Mesendoderm (in vitro differentiated cells): Measurements from ENCODE around the gene SRSF3.

Experiments
- DNase-seq: peaks from one replicate; pipeline ENCODE4 v3.0.0; 2013
- H2AK5ac ChIP-seq: 2 replicates; pipeline ENCODE4 v1.6.1; 2013; ENCODE audit warnings: low read length, inconsistent platforms
- H2BK120ac ChIP-seq: 2 replicates; pipeline ENCODE4 v1.6.1; 2013; ENCODE audit warnings: low read depth, mild to moderate bottlenecking, low read length, moderate library complexity, mixed read lengths
- H2BK15ac ChIP-seq: replicated peaks from 2 replicates; pipeline ENCODE4 v1.6.1; 2013; ENCODE audit warnings: low read depth, mild to moderate bottlenecking, moderate library complexity
- H2BK5ac ChIP-seq: 2 replicates; pipeline ENCODE4 v1.6.1; 2013; ENCODE audit warnings: low read length, inconsistent platforms
- H3K18ac ChIP-seq: 2 replicates; pipeline ENCODE4 v1.6.1; 2013; ENCODE audit warnings: mild to moderate bottlenecking, low read length, mixed read lengths
- H3K23ac ChIP-seq: one replicate; pipeline ENCODE4 v1.6.1; 2013; ENCODE audit warnings: low read length
- H3K27ac ChIP-seq: 2 replicates; pipeline ENCODE4 v1.5.1; 2013; ENCODE audit warnings: low read depth, mild to moderate bottlenecking, inconsistent platforms, low read length, moderate library complexity
- H3K27me3 ChIP-seq: 2 replicates; pipeline ENCODE4 v1.6.1; 2013; ENCODE audit warnings: low read length, control low read depth, mild to moderate bottlenecking, inconsistent platforms; ENCODE audit not compliant: insufficient read depth, poor library complexity
- H3K36me3 ChIP-seq: 2 replicates; pipeline ENCODE4 v1.6.1; 2013; ENCODE audit warnings: low read length, inconsistent platforms; ENCODE audit not compliant: control insufficient read depth, insufficient read depth
- H3K4ac ChIP-seq: one replicate; pipeline ENCODE4 v1.6.1; 2013; ENCODE audit warnings: low read depth, mild to moderate bottlenecking, low read length, moderate library complexity
- H3K4me1 ChIP-seq: 2 replicates; pipeline ENCODE4 v1.6.1; 2013; ENCODE audit warnings: low read depth, low read length, inconsistent platforms; ENCODE audit not compliant: control insufficient read depth
- H3K4me2 ChIP-seq: 2 replicates; pipeline ENCODE4 v1.6.1; 2013; ENCODE audit warnings: low read length
- H3K4me3 ChIP-seq: 2 replicates; pipeline ENCODE4 v1.5.1; 2013; ENCODE audit warnings: mild to moderate bottlenecking, low read length
- H3K56ac ChIP-seq: one replicate; pipeline ENCODE4 v1.6.1; 2013; ENCODE audit warnings: low read length
- H3K79me1 ChIP-seq: 2 replicates; pipeline ENCODE4 v1.6.1; 2013; ENCODE audit warnings: low read length, inconsistent platforms
- H3K79me2 ChIP-seq: 2 replicates; pipeline ENCODE4 v1.6.1; 2013; ENCODE audit warnings: mild to moderate bottlenecking, low read length; ENCODE audit not compliant: control insufficient read depth, insufficient read depth
- H3K9ac ChIP-seq: 2 replicates; pipeline ENCODE4 v1.6.1; 2013; ENCODE audit warnings: low read length, inconsistent platforms
- H4K5ac ChIP-seq: one replicate; pipeline ENCODE4 v1.6.1; 2013; ENCODE audit warnings: low read length
- H4K8ac ChIP-seq: one replicate; pipeline ENCODE4 v1.6.1; 2013; ENCODE audit warnings: low read depth, mild to moderate bottlenecking, control low read depth, low read length, moderate library complexity
- WGBS: extraction: QIAGEN DNeasy Blood & Tissue Kit; methylation state at CpG from one replicate; pipeline ENCODE4 v1.1.7; 2013; ENCODE audit warnings: low lambda C conversion rate, missing lambda C conversion rate; ENCODE audit not compliant: insufficient coverage; ENCODE audit errors: extremely low coverage; 5-methylcytosine and 5-hydroxymethylcytosine counted together

The SRSF3 gene

DNA sequence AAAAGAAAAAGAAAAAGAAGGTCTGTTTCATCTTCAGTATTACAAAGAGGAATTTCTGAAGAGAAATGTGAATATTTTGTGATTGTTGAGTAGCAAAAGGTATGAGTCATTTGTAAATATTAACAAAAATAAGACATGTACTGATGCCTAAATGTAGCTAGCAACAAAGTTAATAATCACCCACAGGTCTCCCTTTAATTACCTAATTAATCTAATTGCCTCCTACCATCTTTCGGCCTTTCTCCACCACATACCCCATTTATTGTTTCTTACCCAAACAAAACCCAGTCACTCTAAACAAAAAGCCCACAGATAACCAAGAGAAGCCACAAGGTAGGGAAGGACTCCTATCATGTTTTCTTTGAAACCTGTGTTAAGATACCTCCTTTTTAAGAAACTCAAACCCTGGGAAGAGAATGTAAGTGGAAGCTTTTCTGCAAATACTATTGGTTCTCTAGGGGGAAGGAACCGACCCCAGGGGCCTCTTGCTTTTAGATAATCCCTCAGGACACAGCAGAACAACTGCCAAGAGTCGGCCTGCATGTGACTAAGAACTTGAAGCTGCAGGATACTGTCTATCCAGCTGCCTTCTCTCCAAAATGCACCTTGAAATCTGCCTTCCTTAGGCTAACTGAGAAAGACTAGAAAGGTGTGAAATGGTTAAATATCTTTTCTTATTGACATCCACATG lies 30.8 kb upstream of the SRSF3 start:
- Histone ChIP-seq H3K27ac (no peak overlapping the region), H3K23ac (no peak overlapping the region), H3K4me2 (no peak overlapping the region), H3K4ac (no peak overlapping the region), H2BK5ac (no peak overlapping the region), H3K79me2 (no peaks in the 10 kb centered on the region), H4K5ac (no peak overlapping the region), H3K4me1 (no peaks in the 10 kb centered on the region), H3K4me3 (no peak overlapping the region), H2BK120ac (no peak overlapping the region), H3K9ac (no peak overlapping the region), H3K56ac (no peak overlapping the region), H2AK5ac (no peak overlapping the region), H3K27me3 (no peaks in the 10 kb centered on the region), H3K18ac (no peak overlapping the region), H4K8ac (no peak overlapping the region), H3K79me1 (no peaks in the 10 kb centered on the region), H3K36me3 (no peaks in the 10 kb centered on the region), H2BK15ac (no peak overlapping the region)
- DNase-seq, result peak; percentile 18
- WGBS, result 100% methylated on average over 1 of the region's 3 CpGs

DNA sequence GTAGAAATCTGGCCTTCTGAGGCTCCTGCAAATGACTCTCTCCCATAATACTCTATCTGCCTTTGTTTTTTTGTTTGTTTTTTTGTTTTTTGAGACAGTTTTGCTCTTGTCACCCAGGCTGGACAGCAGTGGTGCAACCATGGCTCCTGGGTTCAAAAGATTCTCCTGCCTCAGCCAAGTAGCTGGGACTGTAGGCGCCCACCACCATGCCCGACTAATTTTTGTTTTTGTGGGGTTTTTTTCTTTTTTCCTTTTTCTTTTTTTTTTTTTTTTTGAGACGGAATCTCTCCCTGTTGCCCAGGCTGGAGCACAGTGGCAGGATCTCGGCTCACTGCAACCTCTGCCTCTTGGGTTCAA lies 30.3 kb upstream of the SRSF3 start:
- H3K79me1 ChIP-seq, result no peaks in the 10 kb centered on the region

DNA sequence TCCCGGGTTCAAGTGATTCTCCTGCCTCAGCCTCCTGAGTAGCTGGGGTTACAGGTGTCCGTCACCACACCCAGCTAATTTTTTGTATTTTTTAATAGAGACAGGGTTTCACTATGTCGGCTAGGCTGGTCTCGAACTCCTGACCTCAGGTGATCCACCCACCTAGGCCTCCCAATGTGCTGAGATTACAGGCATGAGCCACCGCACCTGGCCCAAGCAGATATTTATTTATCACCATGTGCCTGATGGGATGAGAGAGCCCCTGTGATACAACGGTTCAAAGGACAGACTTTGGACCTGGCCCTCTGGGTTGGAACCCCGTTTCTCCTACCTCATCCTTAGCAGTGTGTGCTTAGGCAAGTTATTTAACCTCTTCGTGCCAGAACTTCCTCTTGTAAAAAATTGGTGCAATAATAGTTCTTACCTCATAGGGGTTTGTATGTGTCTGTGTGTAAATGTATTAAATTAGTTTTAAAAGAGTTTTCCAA lies 27.7 kb upstream of the SRSF3 start:
- no peak for DNase-seq
- no CpG with 5 or more reads among the region's 8 CpGs for WGBS
- H3K27ac ChIP-seq, result no peak overlapping the region

More for the DNA sequence above, 30.3 kb upstream of the SRSF3 start:
- no peak for DNase-seq
- no peaks in the 10 kb centered on the region for H3K27me3 ChIP-seq
- no peak overlapping the region for H3K4ac ChIP-seq
- no peak overlapping the region for H3K9ac ChIP-seq
- no peak overlapping the region for H4K8ac ChIP-seq
- H3K36me3 ChIP-seq, result no peaks in the 10 kb centered on the region
- no peak overlapping the region for H3K4me3 ChIP-seq
- H3K56ac ChIP-seq, result no peak overlapping the region
- no peaks in the 10 kb centered on the region for H3K79me2 ChIP-seq
- H3K23ac ChIP-seq, result no peak overlapping the region
- H2AK5ac ChIP-seq, result no peak overlapping the region
- H4K5ac ChIP-seq, result no peak overlapping the region
- H2BK15ac ChIP-seq, result no peak overlapping the region
- H3K18ac ChIP-seq, result no peak overlapping the region
- no peak overlapping the region for H2BK120ac ChIP-seq
- H2BK5ac ChIP-seq, result no peak overlapping the region
- no peaks in the 10 kb centered on the region for H3K4me1 ChIP-seq
- no peak overlapping the region for H3K27ac ChIP-seq
- H3K4me2 ChIP-seq, result no peak overlapping the region
- no CpG with 5 or more reads among the region's 4 CpGs for WGBS

DNA sequence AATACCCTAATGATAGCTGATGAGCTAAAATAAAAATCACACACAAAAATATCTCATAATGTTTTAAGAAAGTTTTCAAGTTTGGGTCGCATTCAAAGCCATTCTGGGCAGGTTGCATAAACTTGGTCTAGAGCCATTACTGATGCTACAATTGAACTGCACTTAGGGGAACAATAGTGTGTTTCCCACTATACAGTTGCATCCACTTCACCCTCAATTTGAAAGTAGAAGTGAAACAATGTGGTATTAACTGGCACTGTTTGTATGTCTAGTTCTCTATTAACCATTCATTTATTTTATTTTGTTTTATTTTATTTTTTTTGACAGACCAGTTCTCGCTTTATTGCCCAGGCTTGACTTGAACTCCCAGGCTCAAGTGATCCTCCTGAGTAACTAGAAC lies 23.9 kb upstream of the SRSF3 start:
- no peak overlapping the region for H2BK120ac ChIP-seq
- H3K79me1 ChIP-seq, result no peaks in the 10 kb centered on the region

More for the DNA sequence above, 27.7 kb upstream of the SRSF3 start:
- H3K4me2 ChIP-seq, result no peak overlapping the region
- no peak overlapping the region for H3K4ac ChIP-seq
- H3K4me1 ChIP-seq, result no peaks in the 10 kb centered on the region
- H3K9ac ChIP-seq, result no peak overlapping the region
- H4K5ac ChIP-seq, result no peak overlapping the region
- H3K79me1 ChIP-seq, result no peaks in the 10 kb centered on the region
- no peak overlapping the region for H2BK15ac ChIP-seq
- H2AK5ac ChIP-seq, result no peak overlapping the region
- no peak overlapping the region for H2BK120ac ChIP-seq
- no peak overlapping the region for H3K18ac ChIP-seq
- no peak overlapping the region for H2BK5ac ChIP-seq
- no peaks in the 10 kb centered on the region for H3K36me3 ChIP-seq
- no peak overlapping the region for H4K8ac ChIP-seq
- H3K4me3 ChIP-seq, result no peak overlapping the region
- H3K79me2 ChIP-seq, result no peaks in the 10 kb centered on the region
- H3K23ac ChIP-seq, result no peak overlapping the region
- no peaks in the 10 kb centered on the region for H3K27me3 ChIP-seq
- no peak overlapping the region for H3K56ac ChIP-seq

DNA sequence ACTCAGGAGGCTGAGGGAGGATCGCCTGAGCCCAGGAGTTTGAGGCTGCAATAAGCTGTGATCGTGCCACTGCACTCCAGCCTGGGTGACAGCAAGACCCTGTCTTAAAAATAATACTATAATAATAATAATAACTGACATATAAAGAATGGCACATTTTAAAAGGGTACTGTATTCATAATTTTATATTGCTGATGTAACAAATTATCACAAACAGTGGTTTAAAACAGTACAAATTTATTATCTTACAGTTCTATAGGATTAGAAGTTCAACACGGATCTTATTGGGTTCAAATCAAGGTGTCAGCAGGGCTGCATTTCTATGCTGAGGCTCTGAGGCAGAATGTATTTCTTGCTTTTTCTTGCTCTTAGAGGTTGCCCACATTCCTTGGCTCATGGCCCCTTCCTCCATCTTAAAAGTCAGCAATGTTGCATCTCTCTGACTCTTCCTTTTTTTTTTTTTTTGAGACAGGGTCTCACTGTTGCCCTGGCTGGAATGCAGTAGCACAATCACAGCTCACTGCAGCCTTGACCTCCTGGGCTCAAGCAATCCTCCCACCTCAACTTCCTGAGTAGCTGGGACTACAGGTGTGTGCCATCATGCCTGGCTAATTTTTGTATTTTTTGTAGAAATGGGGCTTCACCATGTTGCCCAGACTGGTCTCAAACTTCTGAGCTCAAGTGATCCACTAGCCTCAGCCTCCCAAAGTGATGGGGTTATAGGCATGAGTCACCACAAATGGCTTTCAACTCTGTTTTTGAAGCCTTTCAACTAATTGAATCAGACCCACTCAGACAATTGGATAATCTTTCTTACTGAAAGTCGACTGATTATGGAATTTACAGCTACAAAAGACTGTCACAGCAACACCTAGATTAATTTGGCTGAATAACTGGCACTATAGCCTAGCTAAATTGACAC lies 22.8 kb upstream of the SRSF3 start:
- no peaks in the 10 kb centered on the region for H3K36me3 ChIP-seq
- no peak overlapping the region for H3K4me2 ChIP-seq
- H4K8ac ChIP-seq, result no peak overlapping the region
- H3K27ac ChIP-seq, result no peak overlapping the region
- H3K23ac ChIP-seq, result no peak overlapping the region
- no peaks in the 10 kb centered on the region for H3K4me1 ChIP-seq
- DNase-seq, result no peak
- whole genome bisulfite sequencing, result no CpG with 5 or more reads among the region's 4 CpGs
- H2BK5ac ChIP-seq, result no peak overlapping the region
- no peak overlapping the region for H3K18ac ChIP-seq
- no peak overlapping the region for H3K9ac ChIP-seq
- H3K4ac ChIP-seq, result no peak overlapping the region
- H2BK120ac ChIP-seq, result no peak overlapping the region
- no peak overlapping the region for H3K56ac ChIP-seq
- H2BK15ac ChIP-seq, result no peak overlapping the region
- H3K27me3 ChIP-seq, result no peaks in the 10 kb centered on the region
- no peak overlapping the region for H4K5ac ChIP-seq
- no peaks in the 10 kb centered on the region for H3K79me1 ChIP-seq
- no peak overlapping the region for H3K4me3 ChIP-seq
- H3K79me2 ChIP-seq, result no peaks in the 10 kb centered on the region
- H2AK5ac ChIP-seq, result no peak overlapping the region

More for the DNA sequence above, 23.9 kb upstream of the SRSF3 start:
- H2AK5ac ChIP-seq, result no peak overlapping the region
- no peaks in the 10 kb centered on the region for H3K79me2 ChIP-seq
- no CpG with 5 or more reads among the region's 2 CpGs for WGBS
- no peak overlapping the region for H3K9ac ChIP-seq
- no peak overlapping the region for H3K4me2 ChIP-seq
- H3K4me3 ChIP-seq, result no peak overlapping the region
- H3K4ac ChIP-seq, result no peak overlapping the region
- H3K36me3 ChIP-seq, result no peaks in the 10 kb centered on the region
- H3K23ac ChIP-seq, result no peak overlapping the region
- H3K27ac ChIP-seq, result no peak overlapping the region
- no peak overlapping the region for H3K56ac ChIP-seq
- H4K5ac ChIP-seq, result no peak overlapping the region
- no peak overlapping the region for H2BK5ac ChIP-seq
- H4K8ac ChIP-seq, result no peak overlapping the region
- no peaks in the 10 kb centered on the region for H3K27me3 ChIP-seq
- no peaks in the 10 kb centered on the region for H3K4me1 ChIP-seq
- no peak overlapping the region for H2BK15ac ChIP-seq
- H3K18ac ChIP-seq, result no peak overlapping the region
- DNase-seq, result no peak
